IPS-20b (cell line): Measurements from ENCODE around the gene PRSS21.

ENCODE experiments used
- H3K27ac ChIP-seq: one replicate; pipeline ENCODE4 v1.5.1; 2013; ENCODE audit warnings: low read length
- H3K27me3 ChIP-seq: 2 replicates; pipeline ENCODE4 v1.6.1; 2013; ENCODE audit warnings: mild to moderate bottlenecking, low read length, inconsistent platforms; ENCODE audit not compliant: insufficient read depth
- H3K36me3 ChIP-seq: 2 replicates; pipeline ENCODE4 v1.6.1; 2013; ENCODE audit warnings: low read depth, mild to moderate bottlenecking, inconsistent platforms, low read length, moderate library complexity; ENCODE audit not compliant: insufficient read depth
- H3K4me1 ChIP-seq: 2 replicates; pipeline ENCODE4 v1.6.1; 2013; ENCODE audit warnings: mild to moderate bottlenecking, control low read depth, inconsistent platforms, low read length, moderate library complexity; ENCODE audit not compliant: insufficient read depth
- H3K4me3 ChIP-seq: 2 replicates; pipeline ENCODE4 v1.5.1; 2013; ENCODE audit warnings: mild to moderate bottlenecking, low read length, inconsistent platforms
- H3K9ac ChIP-seq: 2 replicates; pipeline ENCODE4 v1.6.1; 2013; ENCODE audit warnings: low read depth, mild to moderate bottlenecking, inconsistent platforms, low read length, moderate library complexity
- H3K9me3 ChIP-seq: 2 replicates; pipeline ENCODE4 v1.6.1; 2013; ENCODE audit warnings: mild to moderate bottlenecking, low read depth, low read length, inconsistent platforms; ENCODE audit not compliant: insufficient read depth

The PRSS21 gene

GRCh38 chr16:2855536-2855935, 38.5 kb downstream of the PRSS21 start:
- Histone ChIP-seq H3K27ac (no peak overlapping the region), H3K4me3 (no peak overlapping the region), H3K9me3 (peaks cover 11% of the 10 kb centered on the region), H3K36me3 (no peaks in the 10 kb centered on the region), H3K9ac (no peak overlapping the region), H3K4me1 (no peaks in the 10 kb centered on the region), H3K27me3 (peaks cover 33% of the 10 kb centered on the region)

- peaks cover 15% of the 10 kb centered on the region for H3K9me3 ChIP-seq
- no peak overlapping the region for H3K27ac ChIP-seq
- H3K4me3 ChIP-seq: no peak overlapping the region
- no peak overlapping the region for H3K9ac ChIP-seq
- no peaks in the 10 kb centered on the region for H3K36me3 ChIP-seq
- H3K4me1 ChIP-seq: no peaks in the 10 kb centered on the region
- H3K27me3 ChIP-seq: peaks cover 33% of the 10 kb centered on the region
These were observed 39.1 kb downstream of the PRSS21 start for GRCh38 chr16:2856061-2856670.

DNA sequence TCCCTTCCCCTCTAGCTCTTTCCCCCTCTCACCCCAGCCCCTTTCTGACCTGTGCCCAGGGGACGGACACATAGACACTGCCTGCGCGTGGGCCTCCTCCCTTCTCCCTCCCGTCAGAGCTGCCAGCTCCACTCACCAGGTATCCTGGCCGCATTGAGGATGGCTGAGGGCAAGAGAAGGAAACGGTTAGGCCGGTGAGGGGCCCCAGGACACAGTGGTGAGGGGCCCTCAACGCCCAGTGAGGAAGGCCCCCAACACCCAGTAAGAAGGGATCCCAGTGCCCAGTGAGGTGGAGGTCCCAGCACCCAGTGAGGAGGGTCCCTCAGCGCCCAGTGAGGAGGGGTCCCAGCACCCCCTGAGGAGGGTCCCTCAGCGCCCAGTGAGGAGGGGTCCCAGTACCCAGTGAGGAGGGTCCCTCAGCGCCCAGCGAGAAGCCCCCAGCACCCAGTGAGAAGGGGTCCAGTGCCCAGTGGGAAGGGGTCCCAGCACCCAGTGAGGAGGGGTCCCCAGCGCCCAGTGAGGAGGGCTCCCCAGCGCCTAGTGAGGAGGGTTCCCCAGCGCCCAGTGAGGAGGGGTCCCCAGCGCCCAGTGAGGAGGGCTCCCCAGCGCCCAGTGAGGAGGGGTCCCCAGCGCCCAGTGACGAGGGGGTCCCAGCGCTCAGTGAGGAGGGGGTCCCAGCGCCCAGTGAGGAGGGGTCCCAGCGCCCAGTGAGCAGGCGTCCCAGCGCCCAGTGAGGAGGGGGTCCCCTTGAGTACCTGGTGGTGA, 39.8 kb downstream of the PRSS21 start:
- H3K36me3 ChIP-seq: no peaks in the 10 kb centered on the region
- H3K9me3 ChIP-seq: peaks cover 16% of the 10 kb centered on the region
- H3K27me3 ChIP-seq: peaks cover 33% of the 10 kb centered on the region
- no peak overlapping the region for H3K27ac ChIP-seq
- H3K4me3 ChIP-seq: peak overlapping the region; percentile 64; the same call in 1 of the 2 replicates
- no peaks in the 10 kb centered on the region for H3K4me1 ChIP-seq
- no peak overlapping the region for H3K9ac ChIP-seq

DNA sequence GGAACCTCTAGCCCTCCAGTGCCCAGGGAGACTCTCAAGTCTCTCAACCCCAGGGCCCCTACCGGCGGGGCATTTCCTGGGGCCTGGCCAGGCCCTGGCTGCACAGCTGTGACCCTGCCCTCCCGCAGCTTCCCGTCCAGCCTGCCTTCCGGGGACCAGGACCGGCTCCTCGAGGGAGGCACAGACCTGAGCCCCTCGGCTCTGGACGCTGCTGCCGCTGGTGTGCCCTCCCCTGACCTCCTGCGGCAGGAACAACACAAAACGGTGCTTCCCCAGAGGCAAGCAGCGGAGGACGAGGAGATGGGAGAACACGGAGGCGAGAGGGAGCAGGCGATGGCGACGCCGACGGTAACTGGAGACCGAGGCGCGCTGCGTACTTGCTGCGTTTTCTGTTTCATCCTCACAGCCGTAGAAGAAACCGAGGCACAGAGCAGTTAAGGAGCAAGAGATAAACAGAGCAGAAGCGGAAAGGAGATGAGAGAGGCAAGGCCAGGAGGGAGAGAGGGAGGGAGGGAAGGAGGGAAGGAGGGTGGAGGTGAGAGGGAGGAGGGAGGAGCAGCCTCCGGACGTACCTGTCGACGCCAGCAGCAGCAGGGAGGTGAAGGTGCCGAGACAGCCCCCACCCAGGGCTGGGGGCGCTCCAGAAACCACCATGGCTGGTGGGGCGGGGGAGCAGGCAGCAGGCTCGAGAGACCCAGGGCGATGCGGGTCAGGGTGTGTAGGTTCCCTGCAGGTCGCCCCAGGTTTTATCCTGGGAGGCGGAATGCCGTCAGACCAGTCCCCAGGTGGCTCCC, 40.6 kb downstream of the PRSS21 start, which contains the start of gene PRSS22:
TSS of gene PRSS22 (minus strand) at position 720 of the 794 bp plus-strand sequence. CDS start at position 654, 66 bp downstream.
- Histone ChIP-seq H3K27me3 (peaks cover 33% of the 10 kb centered on the region), H3K4me1 (no peaks in the 10 kb centered on the region), H3K9me3 (peaks cover 16% of the 10 kb centered on the region), H3K36me3 (no peaks in the 10 kb centered on the region), H3K4me3 (peak within 1 kb of the TSS; percentile 64), H3K9ac (no peak within 1 kb of the TSS; the same call in 1 of the 2 replicates), H3K27ac (no peak within 1 kb of the TSS)

- Histone ChIP-seq H3K27me3 (peaks cover 35% of the 10 kb centered on the region), H3K4me3 (peak overlapping the region; percentile 64; the same call in 1 of the 2 replicates), H3K9me3 (peaks cover 16% of the 10 kb centered on the region), H3K9ac (no peak overlapping the region), H3K4me1 (no peaks in the 10 kb centered on the region), H3K36me3 (no peaks in the 10 kb centered on the region), H3K27ac (no peak overlapping the region)
These were observed 41.4 kb downstream of the PRSS21 start for GRCh38 chr16:2858245-2859025.

GRCh38 chr16:2859686-2860265, 42.7 kb downstream of the PRSS21 start:
- 0 out of 2 replicates have a peak, but pooled peaks cover 5% of the 10 kb centered on the region for H3K9me3 ChIP-seq
- peaks cover 48% of the 10 kb centered on the region for H3K27me3 ChIP-seq
- H3K4me3 ChIP-seq: no peak overlapping the region
- H3K4me1 ChIP-seq: no peaks in the 10 kb centered on the region
- H3K27ac ChIP-seq: no peak overlapping the region
- H3K9ac ChIP-seq: no peak overlapping the region
- H3K36me3 ChIP-seq: no peaks in the 10 kb centered on the region

- H3K9ac ChIP-seq: no peak overlapping the region
- no peak overlapping the region for H3K27ac ChIP-seq
- no peaks in the 10 kb centered on the region for H3K4me1 ChIP-seq
- H3K36me3 ChIP-seq: no peaks in the 10 kb centered on the region
- 0 out of 2 replicates have a peak, but pooled peaks cover 5% of the 10 kb centered on the region for H3K9me3 ChIP-seq
- peaks cover 60% of the 10 kb centered on the region for H3K27me3 ChIP-seq
- no peak overlapping the region for H3K4me3 ChIP-seq
These were observed 44.0 kb downstream of the PRSS21 start for GRCh38 chr16:2860826-2861567.

GRCh38 chr16:2865651-2866050, 48.6 kb downstream of the PRSS21 start:
- Histone ChIP-seq H3K27me3 (peaks cover 54% of the 10 kb centered on the region), H3K36me3 (no peaks in the 10 kb centered on the region), H3K4me1 (peaks cover 4% of the 10 kb centered on the region; the same call in 1 of the 2 replicates), H3K27ac (no peak overlapping the region), H3K4me3 (no peak overlapping the region), H3K9ac (no peak overlapping the region), H3K9me3 (0 out of 2 replicates have a peak, but pooled peaks cover 5% of the 10 kb centered on the region)

DNA sequence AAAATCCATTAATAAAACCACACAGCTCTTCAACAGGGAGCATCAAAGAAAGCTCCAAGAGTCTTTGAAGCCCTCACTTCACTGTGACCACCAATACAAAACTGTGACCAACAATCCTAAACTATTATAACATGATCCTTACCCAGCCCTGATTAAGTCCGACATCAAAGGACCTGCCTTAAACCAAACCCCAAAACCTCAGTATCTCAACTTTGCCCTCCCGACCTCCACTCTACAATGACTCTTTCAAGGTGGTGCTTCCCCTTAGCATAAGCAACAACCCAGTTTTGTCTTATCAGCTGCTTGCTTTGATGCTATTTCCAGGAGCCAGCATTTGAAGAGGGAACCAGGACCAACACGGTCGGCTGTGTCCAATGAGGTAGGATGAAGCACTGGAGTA, 49.4 kb downstream of the PRSS21 start:
- H3K9ac ChIP-seq: no peak overlapping the region
- no peak overlapping the region for H3K27ac ChIP-seq
- peaks cover 4% of the 10 kb centered on the region; the same call in 1 of the 2 replicates for H3K4me1 ChIP-seq
- H3K27me3 ChIP-seq: peaks cover 62% of the 10 kb centered on the region
- H3K4me3 ChIP-seq: no peak overlapping the region
- H3K36me3 ChIP-seq: no peaks in the 10 kb centered on the region
- no peaks in the 10 kb centered on the region for H3K9me3 ChIP-seq

DNA sequence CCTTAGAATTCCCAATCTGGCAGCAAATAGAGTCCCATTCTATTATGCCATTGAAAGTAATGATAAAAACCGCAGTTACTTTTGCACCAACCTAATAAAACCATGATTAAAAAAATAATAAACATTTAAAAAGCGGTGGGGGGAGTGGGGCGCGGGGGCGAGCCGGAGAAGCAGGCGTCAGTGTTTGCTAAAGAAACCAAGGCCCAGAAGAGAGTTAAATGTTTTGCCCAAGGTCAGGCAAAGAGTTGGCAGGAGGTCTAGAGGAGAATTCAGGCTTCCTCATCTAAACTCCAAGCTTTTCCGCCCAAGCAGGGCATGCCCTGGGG, 50.6 kb downstream of the PRSS21 start:
- Histone ChIP-seq H3K9ac (peak overlapping the region; percentile 80; the same call in 1 of the 2 replicates), H3K36me3 (no peaks in the 10 kb centered on the region), H3K27ac (no peak overlapping the region), H3K4me1 (peaks cover 4% of the 10 kb centered on the region; the same call in 1 of the 2 replicates), H3K27me3 (peaks cover 68% of the 10 kb centered on the region), H3K9me3 (no peaks in the 10 kb centered on the region), H3K4me3 (peak overlapping the region; percentile 77)
